ENCODE results near the gene HBE1. TPM values are rescaled to one million over a fixed set of nuclear protein-coding genes. Genes with fewer than 3 reads are reported as not detected.
"Not testable (repeated sequence)": the region's sequence is repeated elsewhere in the genome, so short reads cannot be mapped to it uniquely, and the experiment has no call there.

HBE1 gene
- total RNA-seq, 4 donors from 2014 or later, result not detected

- H3K4me3 ChIP-seq, result no peak overlapping the region
- no peaks in the 10 kb centered on the region for H3K4me1 ChIP-seq
- no peaks in the 10 kb centered on the region for H3K36me3 ChIP-seq
- no peak for TF ChIP-seq CTCF (IDR thresholded peaks at IDR 0.05)
- no peak for TF ChIP-seq POLR2AphosphoS5 (IDR thresholded peaks at IDR 0.05)
- TF ChIP-seq EP300 (IDR thresholded peaks at IDR 0.05), result no peak
- no peak for TF ChIP-seq POLR2A (IDR thresholded peaks at IDR 0.05; ENCODE audit: low read depth)
- no peaks in the 10 kb centered on the region for H3K27me3 ChIP-seq
- H3K9me3 ChIP-seq, result no peaks in the 10 kb centered on the region
- intact Hi-C loops (cut with DNase I), result no loop called here
- H3K27ac ChIP-seq (replicated peaks in 1 of 4), result no peak overlapping the region
- WGBS, result 15% methylated on average over 2 of the region's 2 CpGs
- DNase-seq (ENCODE audit: extremely low spot score), result no peak
Measured at GRCh38 chr11:5251746-5252145, 18.0 kb downstream of the HBE1 start.

GRCh38 chr11:5250543-5251204, 19.1 kb downstream of the HBE1 start:
- no peak for DNase-seq (ENCODE audit: extremely low spot score)
- H3K4me1 ChIP-seq, result no peaks in the 10 kb centered on the region
- intact Hi-C loops (cut with DNase I), result no loop called here
- WGBS, result 83% methylated on average over 4 of the region's 4 CpGs
- no peak for TF ChIP-seq CTCF (IDR thresholded peaks at IDR 0.05)
- TF ChIP-seq POLR2A (IDR thresholded peaks at IDR 0.05; ENCODE audit: low read depth), result no peak
- TF ChIP-seq EP300 (IDR thresholded peaks at IDR 0.05), result no peak
- TF ChIP-seq POLR2AphosphoS5 (IDR thresholded peaks at IDR 0.05), result no peak
- H3K4me3 ChIP-seq, result no peak overlapping the region
- no peaks in the 10 kb centered on the region for H3K9me3 ChIP-seq
- H3K36me3 ChIP-seq, result no peaks in the 10 kb centered on the region
- H3K27me3 ChIP-seq, result no peaks in the 10 kb centered on the region
- no peak overlapping the region for H3K27ac ChIP-seq (replicated peaks in 1 of 4)

- 62% methylated on average over 3 of the region's 9 CpGs for WGBS
- DNase-seq (ENCODE audit: extremely low spot score); H3K27me3 ChIP-seq; H3K27ac ChIP-seq (replicated peaks in 1 of 4); H3K36me3 ChIP-seq; H3K9me3 ChIP-seq; H3K4me3 ChIP-seq; intact Hi-C loops (cut with DNase I); H3K4me1 ChIP-seq: not testable (repeated sequence)
Measured at GRCh38 chr11:5249807-5250396, 19.8 kb downstream of the HBE1 start, which contains the start of gene HBG1. Gene HBG1 (minus strand): TSS chr11:5249857. CDS start chr11:5249804, 53 bp downstream.

GRCh38 chr11:5248498-5248897, 21.2 kb downstream of the HBE1 start:
- H3K27me3 ChIP-seq; H3K27ac ChIP-seq (replicated peaks in 1 of 4); H3K36me3 ChIP-seq; H3K4me1 ChIP-seq; intact Hi-C loops (cut with DNase I); H3K9me3 ChIP-seq; H3K4me3 ChIP-seq; DNase-seq (ENCODE audit: extremely low spot score): not testable (repeated sequence)
- WGBS, result 82% methylated on average over 7 of the region's 7 CpGs

GRCh38 chr11:5247472-5248192, 22.1 kb downstream of the HBE1 start:
- TF ChIP-seq POLR2AphosphoS5 (IDR thresholded peaks at IDR 0.05) (no peak), CTCF (IDR thresholded peaks at IDR 0.05) (no peak), POLR2A (IDR thresholded peaks at IDR 0.05; ENCODE audit: low read depth) (no peak), EP300 (IDR thresholded peaks at IDR 0.05) (no peak)
- Histone ChIP-seq H3K27me3 (no peaks in the 10 kb centered on the region), H3K36me3 (no peaks in the 10 kb centered on the region), H3K9me3 (no peaks in the 10 kb centered on the region), H3K4me1 (no peaks in the 10 kb centered on the region), H3K4me3 (no peak overlapping the region), H3K27ac (replicated peaks in 1 of 4) (no peak overlapping the region)
- intact Hi-C loops (cut with DNase I), result no loop called here
- DNase-seq (ENCODE audit: extremely low spot score), result no peak
- WGBS, result 90% methylated on average over 3 of the region's 3 CpGs
